Esophagus muscularis mucosa (tissue), 4 donors: ENCODE measurements around the gene ACADSB.

ENCODE experiments used
- CTCF ChIP-seq, 3 experiments: fragments of 200-600 bp in 2 of 3; fragments of 450-650 bp in 1 of 3; sonication (generic) in 2 of 3; IDR thresholded peaks; one replicate each; pipeline ENCODE4 v1.5.1; 2017 to 2019; ENCODE audit warnings: antibody characterized with exemption in 3 of 3, mild to moderate bottlenecking in 2 of 3, moderate library complexity in 1 of 3
- EP300 ChIP-seq: sonication (generic); formaldehyde crosslinking; IDR thresholded peaks from one replicate; pipeline ENCODE4 v1.6.1; 2017; ENCODE audit warnings: antibody characterized with exemption
- POLR2A ChIP-seq: fragments of 450-650 bp; IDR thresholded peaks from one replicate; pipeline ENCODE4 v1.6.1; 2017; ENCODE audit warnings: antibody characterized with exemption, moderate library complexity, mild to moderate bottlenecking, low read depth
- POLR2AphosphoS5 ChIP-seq, 2 donors: sonication (generic); formaldehyde crosslinking; IDR thresholded peaks; one replicate each; pipeline ENCODE4 v1.6.1; 2017; ENCODE audit warnings: antibody characterized with exemption in 2 of 2

DNA sequence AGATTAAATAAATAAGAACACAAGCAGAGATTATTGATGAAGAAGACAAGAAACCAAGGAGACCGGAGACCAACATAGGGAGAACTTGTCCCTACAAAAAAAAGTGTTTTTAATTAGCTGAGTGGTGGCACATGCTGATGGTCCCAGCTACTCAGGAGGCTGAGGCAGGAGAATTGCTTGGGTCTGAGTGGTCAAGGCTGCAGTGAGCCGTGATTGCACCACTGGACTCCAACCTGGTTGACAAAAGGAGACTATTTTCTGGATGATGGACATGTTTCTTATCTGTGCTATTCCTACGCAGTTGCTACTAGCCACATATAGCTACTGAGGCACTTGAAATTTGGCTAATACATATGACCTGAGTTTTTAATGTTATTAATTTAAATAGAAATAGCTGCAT, 9.9 kb upstream of the ACADSB start:
- no peak for TF ChIP-seq EP300
- TF ChIP-seq CTCF (IDR thresholded peaks at IDR 0.05): no peak
- no peak for TF ChIP-seq POLR2A
- TF ChIP-seq POLR2AphosphoS5 (IDR thresholded peaks at IDR 0.05): no peak
